Brain pericyte (primary cell): ENCODE measurements around the gene HIF3A.

Source experiments
- DNase-seq: peaks from one replicate; pipeline ENCODE4 v3.0.0-alpha.2; 2012; ENCODE audit warnings: low read depth, low spot score

The HIF3A gene

DNA sequence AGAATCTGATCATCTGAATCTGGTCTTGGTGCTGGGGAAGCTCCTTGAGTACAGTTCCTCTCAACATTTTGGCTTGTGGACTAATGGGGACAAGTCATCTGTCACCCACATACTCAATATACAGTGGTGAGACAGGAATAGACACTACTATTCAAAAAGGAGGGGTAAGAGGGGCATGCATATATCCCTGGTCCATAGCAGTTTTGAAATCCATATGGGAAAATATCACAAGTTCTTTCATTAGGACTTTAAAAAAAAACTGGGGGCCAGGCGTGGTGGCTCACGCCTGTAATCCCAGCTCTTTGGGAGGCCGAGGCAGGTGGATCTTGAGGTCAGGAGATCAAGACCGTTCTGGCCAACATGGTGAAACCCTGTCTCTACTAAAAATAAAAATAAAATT, 29.8 kb downstream of the HIF3A start:
- no peak for DNase-seq

DNA sequence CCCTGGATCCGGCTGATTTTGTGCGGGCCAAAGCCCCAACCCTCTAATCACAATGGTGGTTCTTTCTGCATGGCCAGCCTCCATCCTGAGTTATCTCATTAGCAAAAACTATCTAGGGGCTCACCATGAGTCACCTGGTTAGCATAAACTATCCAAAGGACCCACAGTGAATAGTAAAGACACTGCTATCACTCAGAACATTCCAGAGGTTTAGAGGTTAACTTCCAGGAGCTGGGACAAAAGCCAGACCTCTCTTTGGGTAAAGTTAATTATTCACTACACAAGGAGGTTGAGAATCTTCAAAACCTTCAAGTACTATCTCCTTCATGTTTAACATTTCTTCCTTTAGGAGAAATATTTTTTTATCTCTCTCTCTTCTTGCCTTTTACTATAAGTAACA, 31.2 kb downstream of the HIF3A start:
- no peak for DNase-seq

DNA sequence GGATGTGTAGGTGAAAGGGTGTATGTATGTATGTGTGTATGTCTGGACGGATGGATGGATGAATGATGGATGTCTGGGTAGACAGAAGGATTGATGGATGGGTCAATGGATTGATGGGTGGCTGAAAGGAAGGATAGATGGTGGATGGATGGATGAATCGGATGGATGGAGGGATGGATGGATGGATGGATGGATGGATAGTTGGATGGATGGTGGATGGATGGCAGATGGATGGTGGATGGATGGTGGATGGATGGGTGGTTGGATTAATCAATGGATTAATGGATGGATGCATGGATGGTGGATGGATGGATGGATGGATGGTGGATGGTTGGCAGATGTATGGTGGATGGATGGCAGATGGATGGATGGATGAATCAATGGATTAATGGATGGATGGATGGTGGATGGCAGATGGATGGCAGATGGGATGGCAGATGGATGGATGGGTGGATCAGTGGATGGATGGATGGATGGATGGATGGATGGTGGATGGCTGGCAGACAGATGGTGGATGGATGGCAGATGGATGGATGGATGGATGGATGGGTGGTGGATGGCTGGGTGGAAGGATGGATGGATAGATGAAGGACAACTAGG, 33.6 kb downstream of the HIF3A start:
- DNase-seq, result no peak

DNA sequence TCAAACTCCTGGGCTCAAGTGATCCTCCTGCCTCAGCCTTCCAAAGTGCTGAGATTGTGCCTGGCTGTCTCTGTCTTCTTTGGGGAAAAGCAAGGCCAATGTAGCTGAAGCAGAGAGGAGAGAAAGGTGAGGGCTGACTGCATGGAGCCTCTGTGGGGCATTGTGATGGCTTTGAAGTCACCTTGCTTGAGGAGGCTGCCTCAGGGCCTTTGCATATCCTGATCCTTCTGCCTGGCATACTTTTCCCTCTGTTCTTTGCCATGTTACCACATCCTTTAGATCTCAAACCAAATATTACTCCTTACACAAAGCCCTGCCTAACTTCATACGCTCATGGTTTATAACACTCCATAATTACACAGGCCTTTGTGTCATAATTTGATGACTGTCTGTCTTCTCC, 40.6 kb downstream of the HIF3A start:
- no peak for DNase-seq

DNA sequence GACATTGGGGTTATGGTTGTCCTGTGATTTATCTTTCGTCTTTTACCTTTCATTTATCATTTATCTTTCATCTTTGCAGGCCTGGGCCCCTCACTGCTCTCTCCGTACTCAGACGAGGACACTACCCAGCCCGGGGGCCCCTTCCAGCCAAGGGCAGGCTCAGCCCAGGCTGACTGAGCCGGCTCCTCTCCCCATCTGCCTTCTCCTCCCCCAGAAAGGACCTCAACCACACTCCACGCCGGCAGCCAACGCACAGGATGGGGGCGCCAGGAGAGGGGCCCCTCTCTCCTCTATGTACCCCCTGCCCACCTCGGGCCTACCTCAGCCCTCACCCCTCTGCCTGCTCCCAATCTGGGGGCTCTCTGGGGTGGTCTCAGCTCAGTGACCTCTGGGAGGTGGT, 42.6 kb downstream of the HIF3A start:
- DNase-seq, result no peak

DNA sequence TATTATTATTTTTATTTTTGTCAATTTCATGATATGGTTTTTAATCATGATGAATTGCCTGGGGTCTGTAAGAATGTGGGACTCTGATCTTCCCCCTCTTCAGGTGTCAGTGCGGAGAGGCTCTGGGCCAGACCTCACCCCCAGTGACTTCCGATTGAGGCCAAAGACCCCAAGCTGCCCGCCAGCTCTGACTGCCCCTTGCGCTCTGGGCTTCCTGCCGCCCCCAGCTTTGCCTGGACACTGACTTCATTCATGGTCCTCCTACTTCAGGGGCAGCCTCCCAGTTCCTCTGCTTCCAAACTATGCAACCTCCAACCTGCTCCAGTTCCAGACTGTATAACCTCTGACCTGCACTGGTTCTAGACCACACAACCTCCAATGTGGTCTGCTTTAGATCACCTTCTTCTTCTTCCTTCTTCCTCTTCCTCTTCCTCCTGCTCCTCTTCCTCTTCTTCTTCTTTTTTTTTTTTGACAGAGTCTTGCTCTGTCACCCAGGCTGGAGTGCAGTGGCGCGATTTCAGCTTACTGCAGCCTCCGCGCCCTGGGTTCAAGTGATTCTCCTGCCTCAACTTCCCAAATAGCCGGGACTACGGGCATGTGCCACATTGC, 43.3 kb downstream of the HIF3A start:
- no peak for DNase-seq

DNA sequence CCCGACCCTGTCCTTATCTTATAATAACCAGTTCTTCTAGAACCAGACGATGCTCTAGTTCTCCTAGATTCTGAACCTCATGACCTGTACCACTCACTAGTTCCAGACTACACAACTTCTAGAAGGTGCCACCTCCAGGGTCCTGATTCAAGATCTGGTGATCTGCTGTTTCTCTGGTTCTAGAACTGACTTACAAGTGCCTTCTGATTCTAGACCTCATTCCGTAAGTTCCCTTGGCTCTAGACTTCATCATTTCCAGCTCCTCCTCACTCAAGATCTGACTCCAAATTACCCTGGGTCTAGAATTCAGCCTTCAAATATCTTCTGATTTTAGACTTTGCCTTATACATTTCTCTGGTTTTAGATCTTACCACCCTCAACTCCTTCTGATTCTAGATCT, 45.1 kb downstream of the HIF3A start:
- no peak for DNase-seq

DNA sequence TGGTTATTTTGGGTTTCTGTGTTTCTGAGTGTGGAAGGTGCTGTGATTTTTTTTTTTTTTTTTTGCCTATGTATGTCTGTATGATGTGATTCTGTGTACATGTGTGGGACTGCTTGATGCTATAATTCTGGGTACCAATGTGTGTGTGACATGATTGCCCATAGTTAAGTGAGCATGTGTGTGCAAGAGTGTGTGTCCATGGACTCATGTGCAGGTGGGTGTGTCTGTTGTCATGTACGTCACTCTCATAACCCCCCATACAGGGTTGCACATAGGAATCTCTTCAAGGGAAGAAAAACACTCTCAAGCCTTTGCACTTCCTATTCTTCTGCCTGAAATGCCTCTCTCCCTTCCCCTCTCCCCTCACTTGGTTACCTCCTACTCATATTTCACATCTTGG, 47.5 kb downstream of the HIF3A start:
- no peak for DNase-seq

DNA sequence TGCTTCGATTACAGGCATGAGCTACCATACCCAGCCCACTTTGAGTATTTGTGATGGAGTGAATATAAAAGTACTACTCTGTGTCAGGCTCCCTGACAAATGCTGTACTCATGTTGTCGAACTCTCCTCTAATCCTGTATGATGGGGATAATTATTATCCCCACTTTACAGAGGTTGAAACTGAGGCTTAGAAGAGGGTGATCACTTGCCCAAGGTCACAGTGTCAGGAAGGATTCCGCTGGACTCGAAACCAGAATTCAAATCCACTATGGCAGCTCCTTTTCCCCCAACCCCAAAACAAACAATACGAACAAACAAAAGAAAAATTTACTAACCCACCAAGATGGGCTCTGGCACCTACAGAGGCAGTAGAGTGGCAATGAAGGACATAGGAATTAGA, 48.3 kb downstream of the HIF3A start:
- DNase-seq, result no peak

DNA sequence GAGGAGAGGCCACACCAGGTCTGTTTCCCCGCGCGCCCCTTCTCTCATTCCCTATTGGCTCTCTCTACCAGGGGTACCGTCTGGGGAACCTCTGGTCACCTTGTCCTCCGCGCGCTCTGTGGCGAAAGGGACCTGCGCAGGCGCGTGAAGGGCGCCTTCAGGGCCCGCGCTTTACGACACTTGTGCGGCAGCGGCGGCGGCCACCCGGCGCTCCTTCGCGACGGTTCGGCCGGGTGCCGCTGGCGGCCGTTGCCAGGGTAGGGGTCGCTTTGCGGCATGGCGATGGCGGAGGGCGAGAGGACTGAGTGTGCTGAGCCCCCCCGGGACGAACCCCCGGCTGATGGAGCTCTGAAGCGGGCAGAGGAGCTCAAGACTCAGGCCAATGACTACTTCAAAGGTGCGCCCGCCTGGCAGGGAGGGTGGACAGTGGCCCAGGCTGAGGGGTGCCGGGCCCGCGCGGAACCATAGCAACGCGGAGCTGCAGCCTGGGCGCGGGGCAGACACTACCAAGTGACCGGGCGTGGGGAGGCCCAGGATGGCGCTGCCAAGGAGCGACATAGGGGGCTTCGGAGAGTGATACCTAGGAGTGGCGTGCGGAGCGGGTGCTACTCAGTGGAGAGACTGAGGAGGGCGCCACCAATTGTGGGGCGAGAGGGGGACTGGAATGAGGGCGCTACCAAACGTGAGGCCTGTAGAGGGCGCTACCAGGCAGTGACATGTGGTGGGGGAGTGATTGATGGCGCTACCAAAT, 50.2 kb downstream of the HIF3A start, which contains the start of gene PPP5C:
TSS of gene PPP5C (plus strand) at position 267 of the 751 bp plus-strand sequence. CDS start at position 277, 10 bp downstream.
- peak; percentile 55 for DNase-seq

DNA sequence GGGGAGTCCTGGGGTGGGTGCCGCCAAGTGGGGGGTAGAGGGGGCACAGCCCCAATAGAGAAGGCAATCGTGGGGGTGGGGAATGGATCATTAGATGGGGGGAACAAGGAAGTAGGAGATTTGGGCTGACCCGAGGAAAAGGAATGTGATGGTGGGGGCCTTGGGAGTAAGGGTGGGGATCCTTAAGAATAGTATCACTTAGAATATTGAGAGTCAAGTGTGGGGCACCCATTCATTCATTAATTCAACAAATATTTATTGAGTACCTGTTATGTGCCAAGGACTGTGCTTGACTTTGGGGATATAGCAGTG, 50.7 kb downstream of the HIF3A start:
- DNase-seq, result no peak

DNA sequence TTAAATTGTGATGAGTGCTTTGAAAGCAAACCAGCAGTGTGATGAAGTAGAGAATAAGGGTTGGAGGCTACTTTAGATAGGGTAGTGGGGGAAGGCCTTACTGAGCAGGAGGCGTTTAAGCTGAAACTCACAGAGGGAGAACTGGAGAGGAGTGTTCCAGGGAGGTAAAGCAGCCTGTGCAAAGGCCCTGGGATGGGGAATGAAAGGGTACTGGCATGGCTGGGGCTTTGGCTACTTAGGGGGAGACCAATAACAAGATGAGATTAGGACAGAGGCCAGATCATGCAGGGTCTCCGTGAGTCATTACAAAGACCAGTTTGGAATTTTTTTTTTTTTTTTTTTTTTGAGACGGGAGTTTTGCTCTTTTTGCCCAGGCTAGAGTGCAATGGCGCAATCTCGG, 51.1 kb downstream of the HIF3A start:
- DNase-seq, result no peak

DNA sequence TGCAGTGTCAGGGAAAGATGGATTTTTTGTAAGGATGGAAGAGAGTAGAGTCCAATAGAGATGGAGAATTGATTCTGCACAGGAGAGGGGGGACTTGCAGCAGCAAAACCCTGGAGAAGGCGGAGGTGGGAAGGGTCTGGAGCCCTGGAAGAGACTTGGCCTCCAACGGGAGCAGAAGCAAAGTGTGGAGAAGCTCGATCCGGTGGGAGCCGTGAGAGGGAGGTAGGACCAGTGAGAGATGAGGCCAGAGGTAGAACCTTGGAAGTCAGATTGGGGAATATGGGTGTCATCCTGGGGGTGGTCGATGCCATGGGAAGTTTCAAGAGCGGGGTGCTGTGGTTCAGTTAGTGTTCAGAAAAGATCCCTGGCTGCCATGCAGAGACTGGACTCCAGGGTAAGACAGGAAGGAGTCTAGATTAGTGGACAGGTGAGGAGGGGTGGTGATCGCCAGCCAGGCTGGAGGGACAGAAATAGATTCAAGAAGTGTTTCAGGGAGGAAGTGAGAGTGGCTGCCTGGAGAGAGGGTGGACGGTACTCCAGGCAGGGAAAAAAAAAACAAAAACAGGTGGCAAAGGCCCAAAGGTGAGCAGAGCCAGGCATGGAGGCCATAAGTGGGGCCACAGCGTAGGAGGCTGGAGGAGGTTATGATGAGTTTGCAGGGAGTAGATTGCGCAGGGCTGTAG, 52.6 kb downstream of the HIF3A start:
- no peak for DNase-seq

DNA sequence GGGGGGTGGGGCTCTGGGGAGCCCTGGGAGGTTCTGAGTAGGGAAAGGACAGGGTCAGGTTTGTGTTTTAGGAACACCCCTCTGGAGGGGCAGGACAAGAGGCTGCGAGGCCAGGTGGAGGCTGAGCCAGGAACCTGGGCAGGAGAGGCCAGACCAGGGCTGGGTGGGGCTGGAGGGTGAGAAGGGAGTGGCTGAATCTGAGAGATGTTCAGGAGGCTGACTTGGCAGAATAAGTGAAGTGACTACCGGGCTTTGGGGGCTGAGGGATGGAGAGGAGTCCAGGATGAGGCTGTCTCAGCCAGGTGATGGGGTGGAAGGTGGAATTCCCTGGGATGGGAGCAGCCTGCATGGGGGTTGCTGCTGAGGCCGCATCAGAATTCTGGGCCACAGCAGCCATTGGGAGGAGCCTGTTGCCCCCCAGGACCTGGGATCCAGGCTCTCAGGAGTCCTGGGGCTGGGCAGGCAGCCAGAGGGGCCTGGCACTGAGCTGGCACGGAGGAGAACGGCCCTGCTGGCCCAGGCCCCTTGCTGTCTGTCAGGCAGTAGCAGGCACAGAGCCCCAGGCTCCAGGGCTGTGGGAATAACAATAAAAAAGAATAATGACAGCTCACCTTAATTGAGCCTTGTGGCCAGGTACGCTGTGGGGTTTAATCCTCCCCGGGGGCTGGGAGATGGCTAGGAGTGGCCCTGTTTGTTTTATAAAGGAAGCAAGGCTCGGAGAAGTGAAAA, 53.4 kb downstream of the HIF3A start:
- DNase-seq, result no peak

DNA sequence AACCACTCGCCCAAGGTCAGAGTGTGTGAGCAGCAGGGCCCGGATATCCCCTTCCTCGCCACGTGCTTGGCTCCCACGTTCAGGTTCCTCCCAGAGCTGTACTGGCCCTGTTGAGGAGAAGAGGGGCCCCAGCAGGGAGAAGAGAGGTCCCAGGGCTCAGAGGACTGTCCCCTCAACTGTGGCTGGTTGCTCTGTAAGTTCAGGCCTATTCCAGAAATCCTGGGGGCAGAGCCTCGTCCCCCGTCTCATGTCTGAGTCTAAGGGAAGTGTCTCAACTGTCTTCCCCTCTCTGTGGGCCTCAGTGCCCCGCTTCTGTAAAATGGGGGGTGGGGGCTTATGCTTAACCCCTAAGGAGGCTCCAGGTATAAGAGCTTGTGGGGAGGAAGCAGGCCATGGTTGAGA, 53.9 kb downstream of the HIF3A start:
- no peak for DNase-seq

DNA sequence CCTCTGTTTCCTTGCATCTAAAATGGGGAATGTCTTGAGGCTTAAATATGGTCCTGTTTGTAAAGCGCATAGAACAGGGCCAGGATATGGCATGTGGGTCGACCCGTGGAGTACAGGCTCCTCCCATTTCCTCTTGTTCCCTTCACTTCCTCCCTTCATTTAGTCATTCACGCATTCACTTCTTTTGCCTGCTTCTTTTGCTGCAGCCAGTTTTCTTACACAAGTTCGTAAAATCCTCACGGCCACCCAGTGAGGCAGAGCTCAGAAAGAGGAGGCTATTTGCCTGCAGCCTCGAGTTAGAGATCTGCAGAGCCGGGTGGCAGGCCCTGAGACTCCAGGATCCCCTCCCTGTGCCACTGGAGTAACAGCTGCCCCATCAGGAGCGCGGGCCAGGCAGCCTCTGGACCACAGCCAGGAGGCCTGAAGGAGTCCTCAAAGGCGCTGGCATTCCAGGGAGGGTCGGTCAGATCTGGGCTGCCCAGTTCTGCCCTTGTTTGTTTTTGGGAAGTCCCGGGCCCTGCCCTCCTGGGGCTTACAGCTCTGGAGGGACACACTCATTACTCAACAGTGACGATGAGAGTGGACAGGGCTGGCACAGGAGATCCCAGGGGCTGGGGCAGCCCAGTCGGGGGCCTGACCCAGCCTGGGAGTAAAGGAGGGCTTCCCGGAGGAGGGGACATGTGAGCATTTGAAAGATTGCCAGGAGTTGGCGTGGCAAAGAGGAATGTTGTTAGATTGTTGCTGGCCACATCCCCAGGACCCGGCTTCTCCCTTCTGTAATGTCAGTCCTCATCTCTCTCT, 54.6 kb downstream of the HIF3A start:
- DNase-seq, result no peak

DNA sequence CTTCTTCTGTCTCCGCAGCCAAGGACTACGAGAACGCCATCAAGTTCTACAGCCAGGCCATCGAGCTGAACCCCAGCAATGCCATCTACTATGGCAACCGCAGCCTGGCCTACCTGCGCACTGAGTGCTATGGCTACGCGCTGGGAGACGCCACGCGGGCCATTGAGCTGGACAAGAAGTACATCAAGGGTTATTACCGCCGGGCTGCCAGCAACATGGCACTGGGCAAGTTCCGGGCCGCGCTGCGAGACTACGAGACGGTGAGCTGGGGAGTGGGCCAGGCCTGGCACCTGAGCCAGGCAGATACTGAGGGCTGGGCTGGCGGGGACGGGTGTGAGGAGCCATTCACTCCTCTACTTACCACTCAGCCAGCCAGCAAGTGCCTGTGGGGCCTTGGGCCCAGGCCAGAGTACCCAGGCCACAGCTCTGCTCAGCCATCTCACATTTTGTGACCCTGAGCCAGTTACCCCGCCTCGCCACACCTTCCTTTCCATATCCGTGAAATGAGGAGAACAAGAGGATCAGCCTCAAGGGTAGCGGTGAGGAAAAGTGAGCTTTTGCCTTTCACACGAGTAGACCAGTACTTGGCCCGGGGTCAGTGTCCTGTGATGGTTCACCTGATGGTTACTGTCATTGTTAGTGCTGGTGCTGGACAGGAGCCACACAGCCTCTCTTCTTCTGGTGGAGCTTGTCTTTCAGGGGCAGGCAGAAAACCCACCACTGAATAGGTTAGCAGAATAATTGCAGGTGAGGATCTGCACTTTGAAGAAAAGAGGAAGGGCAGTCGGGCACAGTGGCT, 57.1 kb downstream of the HIF3A start:
- DNase-seq, result no peak

DNA sequence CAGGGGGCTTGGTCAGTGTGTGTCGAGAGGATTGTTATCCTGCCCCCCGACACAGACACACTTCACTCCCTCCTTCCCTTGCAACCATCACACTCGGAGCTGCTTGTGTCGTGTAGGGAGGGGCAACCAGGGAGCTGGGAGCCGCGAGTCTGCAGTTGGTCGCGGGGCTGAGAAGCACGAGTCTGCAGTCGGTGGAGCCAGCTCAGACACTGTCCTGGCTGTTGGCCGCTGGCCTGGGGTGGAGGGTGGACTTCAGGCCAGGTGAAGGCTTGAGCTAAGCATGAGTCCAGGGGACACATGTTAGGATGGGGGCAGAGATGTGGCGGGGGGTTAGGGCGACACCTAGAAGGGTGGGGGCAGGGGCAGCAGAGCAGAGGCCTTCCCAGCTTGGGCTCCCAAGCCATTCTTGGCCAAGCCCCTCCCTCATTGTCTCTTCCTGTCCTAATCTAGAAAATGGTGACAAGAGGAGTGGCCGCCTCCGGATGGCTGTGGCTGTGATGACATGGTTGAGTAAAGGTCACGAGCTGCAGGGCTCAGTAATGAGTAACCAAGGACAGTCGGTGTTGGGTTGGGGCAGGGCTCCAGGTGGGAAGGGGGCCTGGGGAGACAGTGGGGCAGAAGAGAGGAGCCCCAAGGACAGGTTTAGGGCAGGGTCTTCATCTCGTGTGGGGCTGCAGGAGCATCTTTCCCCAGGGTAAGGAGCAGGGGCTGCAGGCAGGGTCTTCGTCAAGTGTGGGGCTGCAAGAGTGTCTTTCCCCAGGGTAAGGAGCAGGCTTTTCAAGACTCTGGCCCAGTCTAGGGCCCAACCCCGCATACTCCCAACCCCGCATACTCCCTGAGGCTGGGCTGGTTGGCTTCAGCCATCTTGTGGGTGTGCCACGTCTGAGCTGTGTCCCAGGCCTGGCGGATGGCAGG, 58.6 kb downstream of the HIF3A start:
- no peak for DNase-seq
